HG03439 (cell line): ENCODE measurements around the gene CBS.
"Not testable (repeated sequence)": the region's sequence is repeated elsewhere in the genome, so short reads cannot be mapped to it uniquely, and the experiment has no call there.

ENCODE experiments used
- ATAC-seq: cut with Tn5 transposase; IDR thresholded peaks from one replicate; pipeline ENCODE4 v1.9.1; 2021; ENCODE audit warnings: mild to moderate bottlenecking, moderate library complexity; ENCODE audit not compliant: unreplicated experiment

CBS gene

DNA sequence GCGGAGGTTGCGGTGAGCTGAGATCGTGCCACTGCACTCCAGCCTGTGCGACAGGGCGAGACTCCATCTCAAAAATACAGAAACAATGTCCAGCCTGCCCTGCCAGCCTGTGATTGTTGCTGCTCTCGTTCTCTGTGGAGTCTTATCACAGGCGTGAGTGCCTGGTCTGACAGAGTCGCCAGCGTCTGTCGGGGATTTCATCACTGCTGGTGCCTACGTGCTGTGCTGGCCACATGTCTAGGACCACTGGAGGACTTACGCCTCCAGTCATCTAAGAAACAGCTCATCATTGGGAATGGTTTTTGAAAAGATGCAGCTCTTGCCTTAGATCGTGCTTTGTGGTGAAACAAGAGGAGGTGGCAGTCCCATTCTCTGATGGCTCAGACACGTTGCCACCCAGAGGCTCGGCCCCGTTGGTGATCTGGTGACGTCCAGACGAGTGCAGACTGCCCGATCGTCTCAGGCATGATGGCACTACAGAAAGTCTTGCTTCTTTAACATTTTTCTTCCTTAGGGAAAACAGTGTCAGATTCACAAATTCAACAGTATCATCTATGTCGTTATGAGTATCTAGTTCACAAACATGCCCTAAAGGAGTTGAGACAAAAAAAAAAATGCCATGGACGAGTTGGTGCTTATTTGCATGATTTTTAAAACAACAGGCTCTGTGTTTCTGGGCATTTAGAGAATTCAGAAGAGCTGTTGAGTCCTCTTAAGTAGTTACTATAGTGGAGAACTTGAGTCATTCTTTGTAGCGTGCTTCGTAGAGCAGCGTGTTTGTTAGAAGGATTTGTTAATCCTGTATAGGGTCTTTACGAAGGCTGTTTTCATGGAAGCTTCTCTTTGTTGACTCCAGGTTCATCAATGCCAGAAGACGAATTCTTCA, 47.5 kb downstream of the CBS start:
- no peak for ATAC-seq

DNA sequence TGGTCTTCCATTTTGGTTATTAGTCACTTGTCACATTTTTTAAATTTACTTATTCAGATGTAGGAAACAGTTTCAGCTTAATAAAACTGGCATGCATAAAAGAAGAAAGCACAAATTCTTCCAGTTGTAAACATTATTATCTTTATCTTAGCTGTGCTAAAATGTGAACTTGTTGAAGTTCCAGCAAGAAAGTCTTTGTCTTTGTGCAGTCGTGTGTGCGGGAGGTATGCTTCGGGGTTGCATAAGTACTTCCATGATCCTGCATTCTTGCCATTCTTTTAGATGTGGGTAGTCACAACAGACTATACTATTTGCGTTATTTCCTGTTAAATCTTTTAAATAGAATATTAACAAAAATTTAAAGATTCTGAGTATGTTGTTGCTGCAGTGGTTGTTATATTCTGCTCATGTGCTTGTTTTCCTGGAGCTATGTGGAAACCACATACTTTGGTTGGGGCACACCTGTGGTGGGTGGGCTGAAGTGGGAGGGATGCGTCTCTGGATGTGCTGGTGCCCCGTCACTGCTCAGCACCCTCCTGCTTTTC, 49.9 kb downstream of the CBS start:
- ATAC-seq = no peak

DNA sequence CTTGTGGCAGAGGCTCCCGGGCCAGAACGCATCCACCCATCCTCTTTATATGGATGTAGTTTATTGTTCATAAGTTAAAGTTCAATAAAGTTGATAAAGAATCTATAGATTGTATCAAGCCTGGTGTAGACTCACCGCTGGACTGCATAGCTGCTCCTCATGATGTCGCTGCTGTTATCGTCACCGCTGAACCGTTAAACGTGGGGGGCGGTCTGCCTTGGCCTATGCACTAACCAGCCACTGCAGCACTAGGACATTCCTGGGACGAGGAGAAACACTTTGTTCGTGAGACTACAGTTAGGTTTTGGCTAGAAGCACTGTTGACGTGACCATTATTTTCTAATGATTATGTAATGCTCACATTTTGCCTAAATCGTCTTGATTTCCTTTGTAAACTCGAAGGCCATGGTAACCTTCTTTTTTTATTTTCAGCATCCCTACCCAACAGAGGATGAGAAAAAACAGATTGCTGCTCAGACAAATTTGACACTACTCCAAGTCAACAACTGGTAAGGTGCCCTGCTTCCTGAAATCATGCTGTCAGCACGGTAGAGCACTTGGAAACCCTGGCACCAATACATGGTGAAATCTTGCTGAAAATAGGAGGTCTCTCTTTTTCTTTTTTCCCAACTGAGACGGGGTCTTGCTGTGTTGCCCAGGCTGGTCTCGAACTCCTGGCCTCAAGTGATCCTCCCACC, 51.0 kb downstream of the CBS start:
- no peak for ATAC-seq

DNA sequence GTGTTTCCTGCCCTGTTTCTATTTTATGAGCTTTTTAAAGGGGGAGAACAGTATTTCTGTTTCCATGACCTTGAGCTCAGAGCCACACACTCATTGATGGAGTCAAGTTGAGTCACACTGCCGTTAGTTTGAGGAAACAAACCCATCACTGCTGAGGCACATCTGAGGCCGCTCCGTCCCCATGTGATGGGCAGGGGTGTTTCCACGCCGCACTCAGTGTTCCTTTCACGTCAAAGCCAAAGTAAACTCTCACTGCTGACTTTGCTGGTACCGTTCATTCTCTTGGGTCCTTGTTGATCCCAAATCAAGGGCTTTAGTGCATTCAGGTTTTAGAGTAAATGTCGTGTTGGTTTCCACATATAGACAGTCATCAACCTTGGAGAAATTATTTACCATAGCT, 52.5 kb downstream of the CBS start:
- ATAC-seq = no peak

DNA sequence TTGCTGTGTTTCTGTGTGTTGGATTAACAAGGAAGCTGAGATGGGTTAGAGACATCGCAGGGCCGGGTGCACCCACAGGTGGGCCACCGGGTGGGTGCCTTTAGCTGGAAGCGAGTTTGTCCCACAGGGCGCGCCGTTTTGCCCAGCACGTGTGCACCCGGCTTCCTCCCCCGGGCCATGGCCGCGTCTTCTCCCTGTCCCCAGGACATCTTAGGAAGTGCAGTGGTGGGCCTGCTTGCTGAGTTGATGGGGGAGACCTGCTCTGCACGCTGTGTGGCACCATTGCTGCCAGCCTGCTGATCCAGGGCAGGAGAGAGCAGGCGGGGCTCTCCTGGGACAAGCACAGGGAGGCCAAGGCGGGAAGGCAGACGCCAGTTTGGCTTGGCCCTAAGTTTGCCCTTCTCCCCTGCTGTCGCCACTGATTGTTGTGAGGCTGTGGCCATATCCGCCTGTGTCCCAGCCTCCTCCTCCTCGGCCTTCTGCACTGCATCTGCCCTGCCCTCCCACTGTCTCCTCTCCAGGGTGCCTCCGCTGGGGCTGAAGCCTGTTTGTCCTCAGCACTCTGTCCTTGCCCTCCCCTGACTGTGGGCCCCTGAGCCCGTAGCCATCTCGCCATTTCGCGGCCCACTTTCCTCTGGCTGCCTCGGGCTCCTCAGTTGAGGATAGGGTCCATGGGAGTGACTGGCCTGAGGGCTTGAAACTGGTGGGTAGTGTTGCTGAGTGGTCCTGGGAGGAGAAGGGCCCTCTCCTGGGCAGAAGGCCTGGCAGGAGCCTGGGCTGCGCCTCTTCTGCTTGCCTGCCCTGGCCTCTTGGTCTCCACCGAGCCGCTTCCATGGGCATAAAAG, 53.7 kb downstream of the CBS start:
- ATAC-seq = no peak

DNA sequence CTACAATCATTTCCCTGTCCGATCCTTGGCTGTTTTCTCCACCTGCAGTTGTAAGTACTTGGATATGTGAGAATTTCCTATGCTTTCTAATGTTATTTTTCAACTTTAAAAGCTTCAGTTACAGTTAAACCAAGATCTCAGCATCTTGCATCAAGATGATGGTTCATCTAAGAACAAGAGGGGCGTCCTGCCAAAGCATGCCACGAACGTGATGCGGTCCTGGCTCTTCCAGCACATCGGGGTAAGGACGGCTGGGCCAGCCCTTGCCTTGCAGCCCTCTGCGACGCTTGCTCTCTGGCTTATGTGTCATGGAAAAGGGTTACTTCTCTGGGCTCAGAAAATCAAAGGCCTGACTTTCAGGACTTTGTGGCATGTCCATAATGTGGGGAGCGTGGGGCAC, 54.4 kb downstream of the CBS start:
- ATAC-seq = no peak

DNA sequence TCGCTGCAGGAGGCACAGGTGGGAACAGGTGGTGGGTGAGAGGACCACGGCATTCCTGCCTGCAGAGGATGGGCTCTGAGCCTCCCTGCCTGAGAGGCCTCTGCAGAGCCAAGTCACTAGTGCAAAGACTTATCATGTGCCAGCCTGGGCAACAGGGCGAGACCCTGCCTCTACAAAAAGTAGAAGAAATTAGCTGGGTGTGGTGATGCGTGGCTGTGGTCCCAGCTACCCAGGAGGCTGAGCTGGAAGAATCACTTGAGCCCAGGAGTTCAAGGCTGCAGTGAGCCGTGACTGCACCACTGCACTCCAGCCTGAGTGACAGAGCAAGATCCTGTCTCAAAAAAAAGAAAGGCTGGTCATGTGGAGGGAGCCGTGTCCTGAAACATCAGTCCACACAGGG, 54.9 kb downstream of the CBS start:
- ATAC-seq = no peak

DNA sequence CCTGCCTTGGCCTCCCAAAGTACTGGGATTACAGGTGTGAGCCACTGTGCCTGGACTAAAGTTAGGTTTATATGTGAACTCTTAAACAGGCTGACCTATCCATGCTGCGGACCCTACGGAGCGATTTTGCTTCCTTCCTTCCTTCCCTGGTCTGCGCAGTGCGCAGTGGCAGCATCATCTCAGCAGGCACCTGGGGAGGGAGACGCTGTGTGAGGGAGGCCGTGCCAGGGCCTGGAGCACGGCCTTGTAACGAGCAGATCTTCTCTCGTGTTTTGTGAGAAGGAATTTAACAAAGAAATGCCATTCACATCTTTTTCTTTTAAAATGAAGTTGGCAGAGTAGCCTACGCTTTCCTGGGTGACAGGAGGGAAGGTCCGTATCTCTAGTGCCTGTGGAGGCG, 55.5 kb downstream of the CBS start:
- ATAC-seq = no peak

DNA sequence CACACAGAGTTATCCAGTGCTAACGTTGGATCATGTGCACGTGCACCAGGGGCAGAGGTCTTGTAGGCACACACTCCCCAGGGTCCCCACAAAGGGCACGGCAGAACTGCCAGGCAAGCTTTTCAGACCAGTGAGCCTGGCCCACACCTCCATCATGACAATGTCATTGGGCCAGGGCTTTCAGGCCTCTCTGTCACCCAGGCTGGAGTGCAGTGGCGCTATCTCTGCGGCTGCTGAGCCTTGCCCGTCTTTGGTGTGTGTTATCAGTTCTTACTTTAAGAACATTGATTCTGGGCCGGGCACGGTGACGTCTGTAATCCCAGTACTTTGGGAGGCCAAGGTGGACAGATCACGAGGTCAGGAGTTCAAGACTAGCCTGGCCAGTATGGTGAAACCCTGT, 57.1 kb downstream of the CBS start:
- no peak for ATAC-seq

DNA sequence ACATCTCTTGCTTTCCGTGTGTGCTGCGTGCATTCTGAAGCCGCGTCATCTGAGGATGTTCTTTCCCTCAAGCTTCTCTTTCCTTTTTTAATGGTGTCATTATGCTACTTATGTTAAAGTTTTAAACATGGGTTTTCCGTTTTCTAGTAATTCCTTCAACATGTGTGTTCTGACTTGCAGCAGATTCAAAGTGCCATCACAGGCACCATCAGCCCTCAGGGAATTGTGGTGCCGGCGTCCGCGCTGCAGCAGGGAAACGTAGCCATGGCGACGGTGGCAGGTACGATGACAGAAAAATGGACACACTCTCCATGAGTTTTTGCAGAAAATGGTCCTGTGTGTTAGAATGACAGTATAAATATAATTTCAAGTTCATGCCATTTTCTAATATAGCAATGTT, 58.9 kb downstream of the CBS start:
- no peak for ATAC-seq

DNA sequence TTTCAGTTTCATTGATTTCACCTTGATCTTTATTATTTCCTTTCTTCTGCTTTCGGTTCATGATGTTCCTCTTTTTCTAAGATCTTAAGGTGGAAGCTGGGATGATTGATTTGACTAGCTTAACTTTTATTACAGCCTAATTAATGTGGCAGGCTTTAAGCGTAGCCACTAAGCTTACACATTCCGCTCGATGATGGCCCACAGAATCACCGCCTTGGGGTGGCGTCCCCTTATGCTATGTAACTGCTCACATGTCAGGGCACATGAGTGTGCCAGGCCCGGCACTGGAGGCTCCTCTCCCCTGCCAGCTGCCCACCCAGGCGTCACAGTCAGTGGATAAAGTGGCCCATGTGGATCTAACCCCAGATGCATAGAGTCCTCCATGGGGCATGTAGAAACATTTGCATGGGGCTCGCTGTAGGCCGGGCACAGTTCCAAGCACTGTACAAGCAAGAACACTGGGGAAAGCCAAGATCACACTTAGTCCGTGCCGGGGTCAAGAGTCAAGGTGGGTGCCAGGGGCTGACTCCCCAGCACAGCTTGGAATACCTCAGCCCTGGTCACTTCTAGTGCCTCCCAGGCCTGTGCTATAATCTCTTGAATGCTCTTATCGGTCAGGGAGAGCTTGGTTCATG, 59.6 kb downstream of the CBS start:
- ATAC-seq = no peak

DNA sequence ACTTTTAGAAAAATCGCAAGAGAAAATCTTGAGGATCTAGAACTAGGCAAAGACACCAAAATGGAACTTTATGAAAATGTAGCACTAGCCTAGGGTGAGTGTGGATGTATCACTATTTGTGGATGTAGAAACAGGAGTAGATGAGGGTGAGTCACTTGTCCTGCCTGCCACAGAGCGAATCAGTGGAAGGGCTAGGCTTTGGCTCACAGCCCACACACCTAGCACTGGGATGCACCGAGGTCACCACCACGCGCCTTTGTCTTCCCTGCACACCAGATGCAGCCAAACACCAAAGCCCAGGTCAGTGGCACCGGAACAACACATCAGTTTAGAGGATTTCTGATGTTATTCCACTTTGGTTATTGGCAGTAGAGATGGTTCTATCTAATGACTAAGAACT, 63.0 kb downstream of the CBS start:
- ATAC-seq = no peak

DNA sequence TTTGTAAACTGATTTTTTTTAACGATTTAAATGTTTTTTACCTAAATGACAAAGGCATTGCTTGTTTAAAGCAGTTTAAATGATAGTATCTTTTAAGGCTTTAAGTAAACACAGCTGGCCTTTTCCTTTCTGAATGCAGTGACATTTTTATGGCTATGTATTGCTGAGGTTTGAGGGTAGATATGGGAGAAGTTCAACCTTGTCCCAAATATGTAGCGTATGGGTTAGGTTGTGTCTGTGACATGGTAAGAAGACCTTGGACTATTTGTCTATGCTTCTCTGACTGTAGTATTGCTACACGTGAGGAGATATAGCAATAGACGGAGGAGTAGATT, 68.8 kb downstream of the CBS start:
- no peak for ATAC-seq

DNA sequence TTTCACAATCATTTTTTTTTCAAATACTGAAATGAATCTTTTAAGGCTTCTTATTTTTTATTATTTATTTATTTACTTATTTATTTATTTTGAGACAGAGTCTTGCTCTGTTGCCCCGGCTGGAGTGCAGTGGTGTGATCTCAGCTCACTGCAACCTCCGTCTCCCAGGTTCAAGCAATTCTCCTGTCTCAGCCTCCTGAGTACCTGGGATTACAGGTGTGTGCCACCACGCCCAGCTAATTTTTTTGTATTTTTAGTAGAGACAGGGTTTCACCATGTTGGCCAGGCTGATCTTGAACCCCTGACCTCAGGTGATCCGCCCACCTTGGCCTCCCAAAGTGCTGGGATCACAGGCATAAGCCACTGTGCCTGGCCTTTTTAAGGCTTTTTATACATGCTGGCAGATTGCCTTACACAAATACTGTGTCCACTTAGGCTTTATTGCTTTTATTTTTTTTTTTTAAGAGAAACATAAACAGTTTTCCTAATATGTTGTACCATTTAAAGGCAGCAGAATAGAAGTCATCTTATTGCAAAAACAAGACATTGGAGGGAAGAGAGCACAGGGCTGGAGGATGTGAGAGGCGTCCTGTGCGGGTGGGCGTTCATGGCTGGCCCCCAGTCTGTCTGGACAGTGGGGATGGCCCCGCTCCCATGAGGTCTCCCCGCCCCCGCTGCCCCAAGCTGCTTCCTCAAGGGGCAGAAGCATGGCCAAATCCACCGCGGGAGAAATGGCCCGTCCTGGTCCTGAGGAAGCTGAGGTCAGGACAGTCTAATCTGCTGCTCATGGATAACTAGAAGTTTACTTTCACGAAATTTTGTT, 69.4 kb downstream of the CBS start:
- not testable (repeated sequence) for ATAC-seq

DNA sequence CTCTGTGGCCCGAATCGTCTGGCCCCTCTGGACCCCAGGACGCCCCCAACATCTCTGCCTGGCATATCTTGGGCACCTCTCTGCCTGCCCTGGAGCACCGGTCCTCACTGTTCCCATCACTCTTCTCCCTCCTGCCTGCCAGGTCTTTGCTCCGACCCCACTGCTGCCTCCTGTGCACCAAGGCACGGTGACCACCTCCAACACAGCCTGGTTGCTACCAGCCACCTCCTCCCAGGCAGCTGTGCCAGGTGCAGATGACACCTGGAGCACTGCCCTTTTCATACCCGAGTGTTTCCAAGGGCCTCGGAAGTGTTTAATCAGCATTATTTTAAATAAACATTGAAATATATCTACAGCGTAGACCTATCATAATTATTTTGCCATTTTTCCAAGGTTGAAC, 70.0 kb downstream of the CBS start:
- no peak for ATAC-seq

DNA sequence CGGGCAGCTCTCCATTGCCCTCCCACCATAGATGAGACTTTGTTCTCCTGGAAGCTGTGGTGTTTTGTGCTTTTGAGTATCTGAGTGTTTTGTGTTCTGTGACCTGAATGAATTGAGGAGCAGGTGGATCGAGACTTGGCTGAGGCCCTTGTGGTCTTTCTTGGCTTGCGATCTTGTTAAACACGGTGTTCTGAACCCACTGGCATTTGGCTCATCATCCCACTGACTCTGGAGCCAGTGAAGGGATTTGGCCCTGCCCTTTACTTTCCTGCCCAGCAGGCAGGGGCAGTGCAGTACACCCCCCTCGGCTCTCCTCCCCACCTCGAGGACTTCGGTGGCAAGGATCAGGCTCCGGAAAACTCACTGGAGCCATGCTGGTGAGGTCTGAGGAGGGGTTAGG, 70.7 kb downstream of the CBS start:
- ATAC-seq = no peak
